Ishikawa (cell line): Measurements from ENCODE around the gene SLC45A1.

Source experiments
- NFIC ChIP-seq: IDR thresholded peaks from 2 replicates; pipeline ENCODE4 v1.6.1; 2012
- REST ChIP-seq: IDR thresholded peaks from 2 replicates; pipeline ENCODE4 v1.6.1; 2012; ENCODE audit warnings: low read depth, mild to moderate bottlenecking
- TAF1 ChIP-seq: IDR thresholded peaks from 2 replicates; pipeline ENCODE4 v1.6.1; 2012; ENCODE audit warnings: low read depth, mild to moderate bottlenecking
- ZBTB7A ChIP-seq: IDR thresholded peaks from 2 replicates; pipeline ENCODE4 v1.6.1; 2012; ENCODE audit warnings: low read depth

- no peak for TF ChIP-seq NFIC
- no peak for TF ChIP-seq TAF1
- TF ChIP-seq ZBTB7A, result no peak
- TF ChIP-seq REST, result no peak
Measured at GRCh38 chr1:8361198-8361849, 43.4 kb downstream of the SLC45A1 start.
